ENCODE results near the gene MSN. TPM values are rescaled to one million over a fixed set of nuclear protein-coding genes. Genes with fewer than 3 reads are reported as not detected.

Gene MSN
- total RNA-seq, 2 experiments from 2014 or later: 268 to 273 TPM

- no peak overlapping the region for H3K4me3 ChIP-seq (ENCODE audit: low read length)
Measured at GRCh38 chrX:65706041-65706828, 38.8 kb downstream of the MSN start.

GRCh38 chrX:65707151-65707550, 39.7 kb downstream of the MSN start:
- H3K4me3 Mint-ChIP-seq: peak overlapping the region; percentile 46
- H3K27ac ChIP-seq (ENCODE audit: low read depth in 1 of 2, low read length in 2 of 2): peak overlapping the region; percentile 48 to 82
- TF ChIP-seq CTCF (IDR thresholded peaks at IDR 0.05): no peak
- H3K27me3 ChIP-seq (ENCODE audit: control insufficient read depth in 1 of 2, insufficient read depth in 2 of 2, low read length in 2 of 2): no peaks in the 10 kb centered on the region
- H3K4me1 Mint-ChIP-seq (ENCODE audit: low read depth): peaks cover 67% of the 10 kb centered on the region
- peaks cover 64% of the 10 kb centered on the region for H3K4me1 ChIP-seq (ENCODE audit: insufficient read depth, low read length)
- peaks cover 66% of the 10 kb centered on the region for H3K36me3 Mint-ChIP-seq (ENCODE audit: low read depth)
- H3K9me3 Mint-ChIP-seq: no peaks in the 10 kb centered on the region
- intact Hi-C loops (cut with DNase I, micrococcal nuclease): no loop called here
- H3K4me3 ChIP-seq (ENCODE audit: low read length): no peak overlapping the region
- POLR2A ChIA-PET: no interaction called here
- H3K36me3 ChIP-seq (ENCODE audit: insufficient read depth, low read length): peaks cover 33% of the 10 kb centered on the region
- H3K27me3 Mint-ChIP-seq: no peaks in the 10 kb centered on the region
- CTCF ChIA-PET: interaction anchor here (1.1 kb wide), 1 partner anchor 35 kb away, joined by 5 read pairs; no protein-coding TSS in a partner anchor
- ATAC-seq (ENCODE audit: poor library complexity) (no peak), DNase-seq (no peak)
- H3K9me3 ChIP-seq (ENCODE audit: control insufficient read depth in 1 of 2, insufficient read depth in 1 of 2, low read length in 2 of 2): no peaks in the 10 kb centered on the region
- H3K27ac Mint-ChIP-seq: peak overlapping the region; percentile 94

More at GRCh38 chrX:65706041-65706828, 38.8 kb downstream of the MSN start:
- peak; percentile 25 for ATAC-seq (ENCODE audit: poor library complexity)
- intact Hi-C loops (cut with DNase I, micrococcal nuclease): no loop called here
- H3K36me3 ChIP-seq (ENCODE audit: insufficient read depth, low read length): peaks cover 38% of the 10 kb centered on the region
- peaks cover 67% of the 10 kb centered on the region for H3K4me1 Mint-ChIP-seq (ENCODE audit: low read depth)
- no peaks in the 10 kb centered on the region for H3K9me3 ChIP-seq (ENCODE audit: control insufficient read depth in 1 of 2, insufficient read depth in 1 of 2, low read length in 2 of 2)
- peak overlapping the region; percentile 94 for H3K27ac Mint-ChIP-seq
- peak overlapping the region; percentile 46 for H3K4me3 Mint-ChIP-seq
- H3K27me3 Mint-ChIP-seq: no peaks in the 10 kb centered on the region
- CTCF ChIA-PET: interaction anchor here (1.1 to 1.2 kb wide), 2 partner anchors 35 to 111 kb away, joined by 3 to 5 read pairs; no protein-coding TSS in a partner anchor
- H3K9me3 Mint-ChIP-seq: no peaks in the 10 kb centered on the region
- peaks cover 66% of the 10 kb centered on the region for H3K36me3 Mint-ChIP-seq (ENCODE audit: low read depth)
- DNase-seq: peak in 5 of 14 experiments; percentile 37 to 72 (median 48)
- POLR2A ChIA-PET: interaction anchor here (0.6 to 2.1 kb wide), 5 partner anchors 12 to 387 kb away, joined by 3 to 5 read pairs (median 3); no protein-coding TSS in a partner anchor
- no peaks in the 10 kb centered on the region for H3K27me3 ChIP-seq (ENCODE audit: control insufficient read depth in 1 of 2, insufficient read depth in 2 of 2, low read length in 2 of 2)
- TF ChIP-seq CTCF (IDR thresholded peaks at IDR 0.05): no peak
- H3K4me1 ChIP-seq (ENCODE audit: insufficient read depth, low read length): peaks cover 69% of the 10 kb centered on the region
- peak overlapping the region; percentile 48 to 82 for H3K27ac ChIP-seq (ENCODE audit: low read depth in 1 of 2, low read length in 2 of 2)

GRCh38 chrX:65712005-65712806, 44.8 kb downstream of the MSN start:
- H3K27me3 ChIP-seq (ENCODE audit: control insufficient read depth in 1 of 2, insufficient read depth in 2 of 2, low read length in 2 of 2): no peaks in the 10 kb centered on the region
- H3K4me1 ChIP-seq (ENCODE audit: insufficient read depth, low read length): peaks cover 43% of the 10 kb centered on the region
- no peak overlapping the region for H3K4me3 ChIP-seq (ENCODE audit: low read length)
- H3K27ac ChIP-seq (ENCODE audit: low read depth in 1 of 2, low read length in 2 of 2): no peak overlapping the region
- H3K9me3 ChIP-seq (ENCODE audit: control insufficient read depth in 1 of 2, insufficient read depth in 1 of 2, low read length in 2 of 2): no peaks in the 10 kb centered on the region
- ATAC-seq (ENCODE audit: poor library complexity) (no peak), DNase-seq (no peak)
- intact Hi-C loops (cut with DNase I, micrococcal nuclease): no loop called here
- Mint-ChIP-seq H3K36me3 (ENCODE audit: low read depth) (peaks cover 60% of the 10 kb centered on the region), H3K27me3 (no peaks in the 10 kb centered on the region), H3K9me3 (no peaks in the 10 kb centered on the region), H3K4me3 (no peak overlapping the region), H3K4me1 (ENCODE audit: low read depth) (peaks cover 71% of the 10 kb centered on the region), H3K27ac (peak overlapping the region; percentile 69)
- H3K36me3 ChIP-seq (ENCODE audit: insufficient read depth, low read length): peaks cover 17% of the 10 kb centered on the region
- TF ChIP-seq CTCF (IDR thresholded peaks at IDR 0.05): no peak
- ChIA-PET POLR2A (interaction anchor here (2.8 kb wide), 1 partner anchor 14 kb away, joined by 9 read pairs; no protein-coding TSS in a partner anchor), CTCF (interaction anchor here (1.5 kb wide), 1 partner anchor 8 kb away, joined by 3 read pairs; no protein-coding TSS in a partner anchor)

All from CD4-positive, alpha-beta T cell (primary cell).